ENCODE data around the gene KAZALD1.

Gene KAZALD1

GRCh38 chr10:101061624-101062231, at the start of gene KAZALD1:
Gene KAZALD1, plus strand, starts transcription at chr10:101061989. Its CDS starts 604 bp downstream, at chr10:101062593.
- DNase-seq (ENCODE audit: low spot score): no peak

GRCh38 chr10:101012525-101013364, 49.0 kb upstream of the KAZALD1 start:
- DNase-seq (ENCODE audit: low spot score): peak; percentile 76

GRCh38 chr10:101013365-101013825, 48.4 kb upstream of the KAZALD1 start:
- DNase-seq (ENCODE audit: low spot score): no peak

- peak; percentile 83 for DNase-seq (ENCODE audit: low spot score)
Measured at GRCh38 chr10:101014230-101014884, 47.4 kb upstream of the KAZALD1 start.

GRCh38 chr10:101014966-101015581, 46.7 kb upstream of the KAZALD1 start:
- no peak for DNase-seq (ENCODE audit: low spot score)

- no peak for DNase-seq (ENCODE audit: low spot score)
Measured at GRCh38 chr10:101015582-101015973, 46.2 kb upstream of the KAZALD1 start.

GRCh38 chr10:101016814-101017213, 45.0 kb upstream of the KAZALD1 start:
- no peak for DNase-seq (ENCODE audit: low spot score)

- DNase-seq (ENCODE audit: low spot score): no peak
Measured at GRCh38 chr10:101018118-101018599, 43.6 kb upstream of the KAZALD1 start.

- DNase-seq (ENCODE audit: low spot score): peak; percentile 94
Measured at GRCh38 chr10:101018600-101019439, 43.0 kb upstream of the KAZALD1 start.

- no peak for DNase-seq (ENCODE audit: low spot score)
Measured at GRCh38 chr10:101019440-101019703, 42.4 kb upstream of the KAZALD1 start.

- no peak for DNase-seq (ENCODE audit: low spot score)
Measured at GRCh38 chr10:101020427-101021075, 41.2 kb upstream of the KAZALD1 start.

GRCh38 chr10:101021239-101021638, 40.5 kb upstream of the KAZALD1 start:
- no peak for DNase-seq (ENCODE audit: low spot score)

- DNase-seq (ENCODE audit: low spot score): no peak
Measured at GRCh38 chr10:101021692-101022251, 40.0 kb upstream of the KAZALD1 start.

GRCh38 chr10:101022967-101023705, 38.7 kb upstream of the KAZALD1 start:
- no peak for DNase-seq (ENCODE audit: low spot score)

GRCh38 chr10:101027106-101027720, 34.6 kb upstream of the KAZALD1 start:
- no peak for DNase-seq (ENCODE audit: low spot score)

- DNase-seq (ENCODE audit: low spot score): no peak
Measured at GRCh38 chr10:101028446-101029337, 33.1 kb upstream of the KAZALD1 start.

GRCh38 chr10:101029520-101030295, 32.1 kb upstream of the KAZALD1 start:
- no peak for DNase-seq (ENCODE audit: low spot score)
